ENCODE results near the gene SASH1. TPM values are rescaled to one million over a fixed set of nuclear protein-coding genes. Genes with fewer than 3 reads are reported as not detected.
A peak's percentile ranks its signal among the peaks of the same experiment; 100 is the strongest.

The SASH1 gene
- total RNA-seq, 1 experiment from 2014 or later = 11.5 TPM

GRCh38 chr6:148404456-148405054 is 61.9 kb downstream of the SASH1 start:
- DNase-seq (ENCODE audit: low read depth) = no peak

GRCh38 chr6:148405894-148406293 is 63.3 kb downstream of the SASH1 start:
- DNase-seq (ENCODE audit: low read depth) = no peak

GRCh38 chr6:148406579-148407371 is 64.1 kb downstream of the SASH1 start:
- no peak for DNase-seq (ENCODE audit: low read depth)

GRCh38 chr6:148407372-148407771 is 64.7 kb downstream of the SASH1 start:
- peak; percentile 98 for DNase-seq (ENCODE audit: low read depth)

GRCh38 chr6:148413321-148414091 is 70.9 kb downstream of the SASH1 start:
- DNase-seq (ENCODE audit: low read depth) = no peak

- no peak for DNase-seq (ENCODE audit: low read depth)
Observed at GRCh38 chr6:148414092-148414489, 71.5 kb downstream of the SASH1 start.

GRCh38 chr6:148414836-148415235 is 72.2 kb downstream of the SASH1 start:
- peak; percentile 86 for DNase-seq (ENCODE audit: low read depth)

- no peak for DNase-seq (ENCODE audit: low read depth)
Observed at GRCh38 chr6:148415511-148416260, 73.0 kb downstream of the SASH1 start.

- DNase-seq (ENCODE audit: low read depth) = no peak
Observed at GRCh38 chr6:148416330-148416965, 73.8 kb downstream of the SASH1 start.

GRCh38 chr6:148417045-148417444 is 74.4 kb downstream of the SASH1 start:
- DNase-seq (ENCODE audit: low read depth) = no peak

GRCh38 chr6:148419430-148419829 is 76.8 kb downstream of the SASH1 start:
- DNase-seq (ENCODE audit: low read depth) = no peak

- DNase-seq (ENCODE audit: low read depth) = no peak
Observed at GRCh38 chr6:148422085-148422484, 79.4 kb downstream of the SASH1 start.

GRCh38 chr6:148423133-148423532 is 80.5 kb downstream of the SASH1 start:
- no peak for DNase-seq (ENCODE audit: low read depth)

- no peak for DNase-seq (ENCODE audit: low read depth)
Observed at GRCh38 chr6:148423601-148424270, 81.1 kb downstream of the SASH1 start.

GRCh38 chr6:148425443-148425842 is 82.8 kb downstream of the SASH1 start:
- no peak for DNase-seq (ENCODE audit: low read depth)

GRCh38 chr6:148426317-148426977 is 83.8 kb downstream of the SASH1 start:
- no peak for DNase-seq (ENCODE audit: low read depth)

GRCh38 chr6:148427333-148427732 is 84.7 kb downstream of the SASH1 start:
- DNase-seq (ENCODE audit: low read depth) = no peak

GRCh38 chr6:148429423-148429822 is 86.8 kb downstream of the SASH1 start:
- no peak for DNase-seq (ENCODE audit: low read depth)

GRCh38 chr6:148430897-148431296 is 88.3 kb downstream of the SASH1 start:
- DNase-seq (ENCODE audit: low read depth) = no peak

GRCh38 chr6:148431413-148431812 is 88.8 kb downstream of the SASH1 start:
- no peak for DNase-seq (ENCODE audit: low read depth)
